OCI-LY1 (cell line): ENCODE results near the gene ADK.

Experiments used
- H2AFZ ChIP-seq: fragments of 200-600 bp; sonication (generic), shearing (Covaris generic); 2 replicates; pipeline ENCODE4 v1.6.0; 2014; ENCODE audit warnings: antibody characterized with exemption, mild to moderate bottlenecking, low read length
- H3F3A ChIP-seq: fragments of 200-600 bp; sonication (generic), shearing (Covaris generic); 2 replicates; pipeline ENCODE4 v1.6.0; 2014; ENCODE audit warnings: mild to moderate bottlenecking, antibody characterized with exemption, low read length, moderate library complexity; ENCODE audit not compliant: insufficient read depth
- H3K27ac ChIP-seq: fragments of 200-600 bp; sonication (generic); 2 replicates; pipeline ENCODE4 v1.5.1; 2014; ENCODE audit warnings: low read length, mixed run types, mild to moderate bottlenecking, low read depth; ENCODE audit not compliant: poor library complexity, severe bottlenecking
- H3K27me3 ChIP-seq: fragments of 200-600 bp; sonication (generic); 2 replicates; pipeline ENCODE4 v1.6.0; 2014; ENCODE audit warnings: antibody characterized with exemption, mild to moderate bottlenecking, low read length, moderate library complexity; ENCODE audit not compliant: insufficient read depth
- H3K36me3 ChIP-seq: fragments of 200-600 bp; sonication (generic); 2 replicates; pipeline ENCODE4 v1.6.1; 2014; ENCODE audit warnings: mild to moderate bottlenecking, antibody characterized with exemption, low read length, moderate library complexity, mixed read lengths; ENCODE audit not compliant: insufficient read depth
- H3K4me1 ChIP-seq: fragments of 200-600 bp; sonication (generic); 2 replicates; pipeline ENCODE4 v1.5.1; 2014; ENCODE audit warnings: mild to moderate bottlenecking, low read length, moderate library complexity; ENCODE audit not compliant: insufficient read depth, severe bottlenecking
- H3K4me2 ChIP-seq: fragments of 200-600 bp; sonication (generic), shearing (Covaris generic); 2 replicates; pipeline ENCODE4 v1.6.1; 2014; ENCODE audit warnings: low read length
- H3K4me3 ChIP-seq: fragments of 200-600 bp; sonication (generic); 2 replicates; pipeline ENCODE4 v1.5.1; 2014; ENCODE audit warnings: low read length, low read depth, mild to moderate bottlenecking, mixed read lengths; ENCODE audit not compliant: poor library complexity, severe bottlenecking
- H3K79me2 ChIP-seq: fragments of 200-600 bp; shearing (Covaris generic); 2 replicates; pipeline ENCODE4 v1.6.1; 2016; ENCODE audit warnings: mixed run types, low read length, mixed read lengths; ENCODE audit not compliant: insufficient read depth
- H3K9ac ChIP-seq: fragments of 200-600 bp; sonication (generic), shearing (Covaris generic); 2 replicates; pipeline ENCODE4 v1.6.1; 2014; ENCODE audit warnings: mild to moderate bottlenecking, low read length, mixed read lengths
- H3K9me2 ChIP-seq: fragments of 200-600 bp; sonication (generic), shearing (Covaris generic); 2 replicates; pipeline ENCODE4 v1.6.1; 2014; ENCODE audit warnings: low read depth, mild to moderate bottlenecking, low read length, mixed read lengths
- H3K9me3 ChIP-seq: fragments of 200-600 bp; shearing (Covaris generic); 2 replicates; pipeline ENCODE4 v1.6.1; 2014; ENCODE audit warnings: low read length, mixed read lengths
- H4K20me1 ChIP-seq: fragments of 200-600 bp; sonication (generic), shearing (Covaris generic); 2 replicates; pipeline ENCODE4 v1.6.0; 2016; ENCODE audit warnings: mild to moderate bottlenecking, low read length; ENCODE audit not compliant: insufficient read depth
- CTCF ChIP-seq: fragments of 200-600 bp; sonication (generic), shearing (Covaris generic); IDR thresholded peaks from 2 replicates; pipeline ENCODE4 v1.5.1; 2017; ENCODE audit warnings: mild to moderate bottlenecking, antibody characterized with exemption, low read length, moderate library complexity, mixed read lengths
- EZH2 ChIP-seq: fragments of 200-600 bp; sonication (generic), shearing (Covaris generic); IDR thresholded peaks from 2 replicates; pipeline ENCODE4 v1.8.0; 2017; ENCODE audit warnings: borderline replicate concordance, mixed run types, mild to moderate bottlenecking, antibody characterized with exemption, low read length, moderate library complexity, mixed read lengths

ADK gene

GRCh38 chr10:74683621-74684364 lies 532.8 kb downstream of the ADK start:
- no peak overlapping the region for H2AFZ ChIP-seq
- no peaks in the 10 kb centered on the region for H3K9me3 ChIP-seq
- H3K9me2 ChIP-seq, result no peaks in the 10 kb centered on the region
- H3K27me3 ChIP-seq, result no peaks in the 10 kb centered on the region
- peak overlapping the region; percentile 33 for H3K27ac ChIP-seq
- TF ChIP-seq CTCF, result no peak
- TF ChIP-seq EZH2, result no peak
- H4K20me1 ChIP-seq, result no peaks in the 10 kb centered on the region
- H3K9ac ChIP-seq, result no peak overlapping the region
- no peaks in the 10 kb centered on the region for H3F3A ChIP-seq
- H3K4me1 ChIP-seq, result peaks cover 19% of the 10 kb centered on the region
- H3K36me3 ChIP-seq, result peaks cover 12% of the 10 kb centered on the region; the same call in 1 of the 2 replicates
- H3K4me3 ChIP-seq, result no peak overlapping the region
- no peaks in the 10 kb centered on the region for H3K79me2 ChIP-seq
- H3K4me2 ChIP-seq, result no peak overlapping the region

- H4K20me1 ChIP-seq, result no peaks in the 10 kb centered on the region
- no peak overlapping the region for H3K4me2 ChIP-seq
- H3K9me3 ChIP-seq, result no peaks in the 10 kb centered on the region
- H3K27me3 ChIP-seq, result no peaks in the 10 kb centered on the region
- H3K27ac ChIP-seq, result no peak overlapping the region
- H3K4me3 ChIP-seq, result no peak overlapping the region
- no peak overlapping the region for H2AFZ ChIP-seq
- H3F3A ChIP-seq, result no peaks in the 10 kb centered on the region
- H3K36me3 ChIP-seq, result peaks cover 12% of the 10 kb centered on the region; the same call in 1 of the 2 replicates
- H3K9me2 ChIP-seq, result no peaks in the 10 kb centered on the region
- peaks cover 17% of the 10 kb centered on the region for H3K4me1 ChIP-seq
- H3K9ac ChIP-seq, result no peak overlapping the region
- no peak for TF ChIP-seq CTCF
- no peak for TF ChIP-seq EZH2
- no peaks in the 10 kb centered on the region for H3K79me2 ChIP-seq
Measured at GRCh38 chr10:74684462-74684861, 533.4 kb downstream of the ADK start.

- Histone ChIP-seq H3K4me2 (no peak overlapping the region), H3K9me2 (no peaks in the 10 kb centered on the region), H3K79me2 (no peaks in the 10 kb centered on the region), H4K20me1 (no peaks in the 10 kb centered on the region), H3K9me3 (no peaks in the 10 kb centered on the region), H3K4me3 (no peak overlapping the region), H3K36me3 (peaks cover 12% of the 10 kb centered on the region; the same call in 1 of the 2 replicates), H3F3A (no peaks in the 10 kb centered on the region), H3K27me3 (no peaks in the 10 kb centered on the region), H2AFZ (no peak overlapping the region), H3K4me1 (peaks cover 17% of the 10 kb centered on the region), H3K9ac (no peak overlapping the region), H3K27ac (no peak overlapping the region)
- TF ChIP-seq EZH2, result no peak
- no peak for TF ChIP-seq CTCF
Measured at GRCh38 chr10:74685564-74685963, 534.5 kb downstream of the ADK start.
